ENCODE measurements around the gene TP53I3.
"Not testable (repeated sequence)": the region's sequence is repeated elsewhere in the genome, so short reads cannot be mapped to it uniquely, and the experiment has no call there.

The TP53I3 gene

GRCh38 chr2:24101992-24102391, 17.4 kb upstream of the TP53I3 start:
- no peak for DNase-seq (ENCODE audit: low read depth in 4 of 4, low spot score in 1 of 4)

- not testable (repeated sequence) for DNase-seq (ENCODE audit: low read depth in 4 of 4, low spot score in 1 of 4)
These were observed 16.1 kb upstream of the TP53I3 start for GRCh38 chr2:24100732-24101131.

GRCh38 chr2:24095171-24095677, 10.6 kb upstream of the TP53I3 start:
- not testable (repeated sequence) for DNase-seq (ENCODE audit: low read depth in 4 of 4, low spot score in 1 of 4)

GRCh38 chr2:24093270-24093669, 8.6 kb upstream of the TP53I3 start:
- not testable (repeated sequence) for DNase-seq (ENCODE audit: low read depth in 4 of 4, low spot score in 1 of 4)

GRCh38 chr2:24088821-24089359, 4.3 kb upstream of the TP53I3 start:
- DNase-seq (ENCODE audit: low read depth in 4 of 4, low spot score in 1 of 4): no peak

- no peak for DNase-seq (ENCODE audit: low read depth in 4 of 4, low spot score in 1 of 4)
These were observed 2.4 kb upstream of the TP53I3 start for GRCh38 chr2:24087032-24087431.

- no peak for DNase-seq (ENCODE audit: low read depth in 4 of 4, low spot score in 1 of 4)
These were observed 1.6 kb upstream of the TP53I3 start for GRCh38 chr2:24086241-24086640.

GRCh38 chr2:24085200-24085489, 511 bp upstream of the TP53I3 start:
- DNase-seq (ENCODE audit: low read depth in 4 of 4, low spot score in 1 of 4): no peak

- DNase-seq (ENCODE audit: low read depth in 4 of 4, low spot score in 1 of 4): no peak
These were observed 858 bp downstream of the TP53I3 start for GRCh38 chr2:24083567-24084385.

GRCh38 chr2:24082787-24083566, 1.7 kb downstream of the TP53I3 start:
- DNase-seq (ENCODE audit: low read depth in 4 of 4, low spot score in 1 of 4): no peak

GRCh38 chr2:24080701-24081100, 3.9 kb downstream of the TP53I3 start:
- DNase-seq (ENCODE audit: low read depth in 4 of 4, low spot score in 1 of 4): no peak

- DNase-seq (ENCODE audit: low read depth in 4 of 4, low spot score in 1 of 4): no peak
These were observed 6.8 kb downstream of the TP53I3 start for GRCh38 chr2:24077879-24078278.

GRCh38 chr2:24077535-24077877, 7.1 kb downstream of the TP53I3 start:
- no peak for DNase-seq (ENCODE audit: low read depth in 4 of 4, low spot score in 1 of 4)

GRCh38 chr2:24076849-24077534, 7.6 kb downstream of the TP53I3 start:
- DNase-seq (ENCODE audit: low read depth in 4 of 4, low spot score in 1 of 4): peak in 1 of 4 experiments; percentile 3

GRCh38 chr2:24075915-24076848, 8.5 kb downstream of the TP53I3 start, which contains the start of gene SF3B6:
TSS of gene SF3B6 (minus strand) at chr2:24076326. CDS start at chr2:24076229, 97 bp downstream.
- peak; percentile 96 to 99 (median 96) for DNase-seq (ENCODE audit: low read depth in 4 of 4, low spot score in 1 of 4)

- DNase-seq (ENCODE audit: low read depth in 4 of 4, low spot score in 1 of 4): no peak
These were observed 9.4 kb downstream of the TP53I3 start for GRCh38 chr2:24075259-24075658.

- DNase-seq (ENCODE audit: low read depth in 4 of 4, low spot score in 1 of 4): no peak
These were observed 10.8 kb downstream of the TP53I3 start for GRCh38 chr2:24073816-24074215.

- DNase-seq (ENCODE audit: low read depth in 4 of 4, low spot score in 1 of 4): no peak
These were observed 12.4 kb downstream of the TP53I3 start for GRCh38 chr2:24072259-24072658.

GRCh38 chr2:24065341-24065740, 19.3 kb downstream of the TP53I3 start:
- DNase-seq (ENCODE audit: low read depth in 4 of 4, low spot score in 1 of 4): no peak

- DNase-seq (ENCODE audit: low read depth in 4 of 4, low spot score in 1 of 4): no peak
These were observed 25.9 kb downstream of the TP53I3 start for GRCh38 chr2:24058564-24059271.

Data from stimulated activated CD4-positive, alpha-beta T cell treated with anti-CD3 and anti-CD28 coated beads, Interleukin-1b, Interleukin-23, amount 100 ng/mL, for 24 hours (primary cell).